MCF 10A (cell line): ENCODE measurements around the gene NEO1. TPM values are rescaled to one million over a fixed set of nuclear protein-coding genes. Genes with fewer than 3 reads are reported as not detected.
A peak's percentile ranks its signal among the peaks of the same experiment; 100 is the strongest.

Source experiments
- BruUV-seq: library from RNA; stranded (reverse); fragments of 400-500 nt; replicated peaks from 2 replicates; lab custom pipeline; 2021; lab: Mats Ljungman, UMichigan
- CTCF ChIA-PET: fragments of 300-600 bp; sonication (Branson Sonifier 250); formaldehyde crosslinking; extraction: SDS; loops from one replicate; lab custom pipeline; 2021; ENCODE audit warnings: antibody characterized with exemption, inconsistent platforms; lab: Yijun Ruan, JAX
- POLR2A ChIA-PET: fragments of 300-600, 350-650 bp; sonication (Branson Sonifier 250); formaldehyde crosslinking; extraction: SDS; loops from one replicate; lab custom pipeline; 2020; ENCODE audit warnings: antibody characterized with exemption, inconsistent platforms; lab: Yijun Ruan, JAX
- DNase-seq: peaks from one replicate; pipeline ENCODE4 v3.0.0-alpha.2; 2018; ENCODE audit not compliant: unreplicated experiment
- H3K27ac Mint-ChIP-seq: one replicate; pipeline ENCODE4 v1.8.0; 2022; ENCODE audit warnings: mild to moderate bottlenecking, low read depth, mixed read lengths; ENCODE audit not compliant: unreplicated experiment
- H3K27me3 Mint-ChIP-seq: one replicate; pipeline ENCODE4 v1.8.0; 2022; ENCODE audit warnings: mixed read lengths; ENCODE audit not compliant: insufficient read depth, unreplicated experiment
- H3K36me3 Mint-ChIP-seq: one replicate; pipeline ENCODE4 v1.8.0; 2022; ENCODE audit warnings: mild to moderate bottlenecking, moderate library complexity, mixed read lengths; ENCODE audit not compliant: insufficient read depth, unreplicated experiment
- H3K4me1 Mint-ChIP-seq: one replicate; pipeline ENCODE4 v1.8.0; 2022; ENCODE audit warnings: mixed read lengths; ENCODE audit not compliant: insufficient read depth, unreplicated experiment
- H3K4me3 Mint-ChIP-seq: one replicate; pipeline ENCODE4 v1.8.0; 2022; ENCODE audit warnings: mild to moderate bottlenecking, moderate library complexity, mixed read lengths; ENCODE audit not compliant: unreplicated experiment
- H3K9me3 Mint-ChIP-seq: one replicate; pipeline ENCODE4 v1.8.0; 2022; ENCODE audit warnings: mixed read lengths; ENCODE audit not compliant: unreplicated experiment
- CTCF ChIP-seq: fragments of 200-600 bp; IDR thresholded peaks from one replicate; pipeline ENCODE4 v1.8.0; 2022; ENCODE audit warnings: antibody characterized with exemption, mild to moderate bottlenecking; ENCODE audit not compliant: unreplicated experiment
- intact Hi-C: fragments of 100-400 bp; cut with micrococcal nuclease; formaldehyde crosslinking; loops from 2 replicates; pipeline ENCODE4 v1.14.1; 2022
- total RNA-seq: library from RNA; stranded (reverse); gene quantifications from 2 replicates; pipeline ENCODE4 v1.2.3, GENCODE V29; 2022

Gene NEO1
- total RNA-seq, 1 experiment from 2014 or later = 13.2 TPM

- Mint-ChIP-seq H3K36me3 (peaks cover 24% of the 10 kb centered on the region), H3K27ac (no peak overlapping the region), H3K27me3 (no peaks in the 10 kb centered on the region), H3K4me3 (no peak overlapping the region), H3K9me3 (no peaks in the 10 kb centered on the region), H3K4me1 (no peaks in the 10 kb centered on the region)
- no peak for DNase-seq
- intact Hi-C loops = no loop called here
- POLR2A ChIA-PET = no interaction called here
- CTCF ChIA-PET = interaction anchor here (0.7 to 2.8 kb wide), 3 partner anchors 15 to 268 kb away, joined by 3 to 8 read pairs (median 6); no protein-coding TSS in a partner anchor
- no TSS peak for BruUV-seq
- no peak for TF ChIP-seq CTCF
These were observed 239.2 kb downstream of the NEO1 start for GRCh38 chr15:73291441-73291840.

- BruUV-seq = no TSS peak
- Mint-ChIP-seq H3K4me3 (no peak overlapping the region), H3K9me3 (no peaks in the 10 kb centered on the region), H3K4me1 (no peaks in the 10 kb centered on the region), H3K36me3 (peaks cover 24% of the 10 kb centered on the region), H3K27ac (no peak overlapping the region), H3K27me3 (no peaks in the 10 kb centered on the region)
- no peak for TF ChIP-seq CTCF
- intact Hi-C loops = no loop called here
- DNase-seq = no peak
- CTCF ChIA-PET = no interaction called here
- POLR2A ChIA-PET = no interaction called here
These were observed 241.5 kb downstream of the NEO1 start for GRCh38 chr15:73293773-73294172.

GRCh38 chr15:73295630-73296286 lies 243.5 kb downstream of the NEO1 start:
- H3K27me3 Mint-ChIP-seq = no peaks in the 10 kb centered on the region
- no peaks in the 10 kb centered on the region for H3K4me1 Mint-ChIP-seq
- ChIA-PET POLR2A (interaction anchor here (0.6 to 1.5 kb wide), 2 partner anchors 11 to 340 kb away, joined by 3 read pairs; no protein-coding TSS in a partner anchor), CTCF (interaction anchor here (0.6 kb wide), 1 partner anchor 29 kb away, joined by 3 read pairs; no protein-coding TSS in a partner anchor)
- no peak overlapping the region for H3K4me3 Mint-ChIP-seq
- intact Hi-C loops = no loop called here
- DNase-seq = peak; percentile 57
- BruUV-seq = no TSS peak
- no peaks in the 10 kb centered on the region for H3K9me3 Mint-ChIP-seq
- peaks cover 13% of the 10 kb centered on the region for H3K36me3 Mint-ChIP-seq
- no peak overlapping the region for H3K27ac Mint-ChIP-seq
- TF ChIP-seq CTCF = no peak

GRCh38 chr15:73296609-73297353 lies 244.5 kb downstream of the NEO1 start:
- CTCF ChIA-PET = interaction anchor here (0.9 to 1.3 kb wide), 2 partner anchors 9 to 56 kb away, joined by 3 read pairs; no protein-coding TSS in a partner anchor

More at GRCh38 chr15:73296609-73297353, 244.5 kb downstream of the NEO1 start:
- no peaks in the 10 kb centered on the region for H3K4me1 Mint-ChIP-seq
- H3K27me3 Mint-ChIP-seq = no peaks in the 10 kb centered on the region
- DNase-seq = no peak
- H3K36me3 Mint-ChIP-seq = peaks cover 13% of the 10 kb centered on the region
- H3K4me3 Mint-ChIP-seq = no peak overlapping the region
- POLR2A ChIA-PET = interaction anchor here (0.6 kb wide), 1 partner anchor 339 kb away, joined by 3 read pairs; no protein-coding TSS in a partner anchor
- TF ChIP-seq CTCF = no peak
- no peak overlapping the region for H3K27ac Mint-ChIP-seq
- H3K9me3 Mint-ChIP-seq = no peaks in the 10 kb centered on the region
- BruUV-seq = no TSS peak
- intact Hi-C loops = no loop called here
